Activated naive CD4-positive, alpha-beta T cell treated with anti-CD3 and anti-CD28 coated beads, Interleukin-2, amount 50 U/mL, for 72 hours (primary cell): Measurements from ENCODE around the gene BNIP1. TPM values are rescaled to one million over a fixed set of nuclear protein-coding genes. Genes with fewer than 3 reads are reported as not detected.
"Not testable (repeated sequence)": the region's sequence is repeated elsewhere in the genome, so short reads cannot be mapped to it uniquely, and the experiment has no call there.

Experiments
- ATAC-seq, 2 donors: fragments of 150-1000 bp; cut with Tn5 transposase; 2 replicates each; pipeline ENCODE4 v1.10.0; 2021; ENCODE audit warnings: mild to moderate bottlenecking in 2 of 2, moderate library complexity in 2 of 2
- DNase-seq, 2 donors: peaks; one replicate each; pipeline ENCODE4 v3.0.0; 2021 to 2022; ENCODE audit warnings: low spot score in 2 of 2
- H3K27ac Mint-ChIP-seq, 2 donors: one replicate each; pipeline ENCODE4 v1.8.0; 2022; ENCODE audit warnings: mild to moderate bottlenecking in 2 of 2, mixed read lengths in 2 of 2
- H3K36me3 Mint-ChIP-seq, 2 donors: one replicate each; pipeline ENCODE4 v1.8.0; 2022; ENCODE audit warnings: mixed read lengths in 2 of 2
- H3K9me3 Mint-ChIP-seq, 2 donors: one replicate each; pipeline ENCODE4 v1.8.0; 2022; ENCODE audit warnings: mixed read lengths in 2 of 2
- total RNA-seq, 2 donors: library from RNA; stranded (reverse); gene quantifications; one replicate each; pipeline ENCODE4 v1.2.3, GENCODE V29; 2022

Gene BNIP1
- total RNA-seq, 2 donors from 2014 or later, result 19.1 to 31.4 TPM

- H3K9me3 Mint-ChIP-seq, DNase-seq, ATAC-seq, H3K36me3 Mint-ChIP-seq: not testable (repeated sequence)
- H3K27ac Mint-ChIP-seq, result peak overlapping the region; percentile 35 to 53
Measured at GRCh38 chr5:173154619-173155018, 10.3 kb downstream of the BNIP1 start.

GRCh38 chr5:173155912-173156311 lies 11.6 kb downstream of the BNIP1 start:
- H3K36me3 Mint-ChIP-seq, result peaks cover 5 to 6% of the 10 kb centered on the region in 2 donors
- no peaks in the 10 kb centered on the region for H3K9me3 Mint-ChIP-seq
- no peak for ATAC-seq
- no peak overlapping the region for H3K27ac Mint-ChIP-seq
- no peak for DNase-seq

- Mint-ChIP-seq H3K27ac (peak overlapping the region in 1 of 2 donors; percentile 55), H3K9me3 (no peaks in the 10 kb centered on the region), H3K36me3 (peaks cover 0 to 5% of the 10 kb centered on the region in 2 donors)
- ATAC-seq (no peak), DNase-seq (no peak)
Measured at GRCh38 chr5:173158366-173158765, 14.0 kb downstream of the BNIP1 start.

GRCh38 chr5:173159256-173159655 lies 14.9 kb downstream of the BNIP1 start:
- H3K9me3 Mint-ChIP-seq, result no peaks in the 10 kb centered on the region
- ATAC-seq (no peak), DNase-seq (no peak)
- H3K36me3 Mint-ChIP-seq, result peaks cover 0 to under 1% of the 10 kb centered on the region in 2 donors
- H3K27ac Mint-ChIP-seq, result no peak overlapping the region

- H3K9me3 Mint-ChIP-seq, result no peaks in the 10 kb centered on the region
- H3K27ac Mint-ChIP-seq, result peak overlapping the region in 1 of 2 donors; percentile 33
- no peak for ATAC-seq
- H3K36me3 Mint-ChIP-seq, result no peaks in the 10 kb centered on the region
- DNase-seq, result no peak
Measured at GRCh38 chr5:173161148-173161547, 16.8 kb downstream of the BNIP1 start.

- no peaks in the 10 kb centered on the region for H3K36me3 Mint-ChIP-seq
- no peak for DNase-seq
- H3K27ac Mint-ChIP-seq, result no peak overlapping the region
- ATAC-seq, result no peak
- H3K9me3 Mint-ChIP-seq, result no peaks in the 10 kb centered on the region
Measured at GRCh38 chr5:173163219-173163618, 18.9 kb downstream of the BNIP1 start.

GRCh38 chr5:173165177-173166016 lies 21.1 kb downstream of the BNIP1 start:
- no peak for ATAC-seq
- Mint-ChIP-seq H3K36me3 (no peaks in the 10 kb centered on the region), H3K27ac (no peak overlapping the region), H3K9me3 (no peaks in the 10 kb centered on the region)
- DNase-seq, result no peak

GRCh38 chr5:173172166-173172565 lies 27.8 kb downstream of the BNIP1 start:
- no peaks in the 10 kb centered on the region for H3K9me3 Mint-ChIP-seq
- DNase-seq (no peak), ATAC-seq (no peak)
- H3K27ac Mint-ChIP-seq, result no peak overlapping the region
- no peaks in the 10 kb centered on the region for H3K36me3 Mint-ChIP-seq

GRCh38 chr5:173175523-173175922 lies 31.2 kb downstream of the BNIP1 start:
- H3K27ac Mint-ChIP-seq, result no peak overlapping the region
- ATAC-seq (no peak), DNase-seq (no peak)
- H3K9me3 Mint-ChIP-seq, result peaks cover 0 to 5% of the 10 kb centered on the region in 2 donors
- H3K36me3 Mint-ChIP-seq, result peaks cover 0 to 8% of the 10 kb centered on the region in 2 donors

- DNase-seq (no peak), ATAC-seq (no peak)
- Mint-ChIP-seq H3K9me3 (peaks cover 0 to 9% of the 10 kb centered on the region in 2 donors), H3K27ac (no peak overlapping the region), H3K36me3 (peaks cover 0 to 8% of the 10 kb centered on the region in 2 donors)
Measured at GRCh38 chr5:173178369-173178910, 34.1 kb downstream of the BNIP1 start.

- ATAC-seq (no peak), DNase-seq (no peak)
- Mint-ChIP-seq H3K36me3 (peaks cover 0 to 8% of the 10 kb centered on the region in 2 donors), H3K9me3 (peaks cover 0 to 9% of the 10 kb centered on the region in 2 donors), H3K27ac (no peak overlapping the region)
Measured at GRCh38 chr5:173180331-173180730, 36.0 kb downstream of the BNIP1 start.

- Mint-ChIP-seq H3K9me3 (no peaks in the 10 kb centered on the region), H3K27ac (no peak overlapping the region), H3K36me3 (no peaks in the 10 kb centered on the region)
- DNase-seq, result no peak
- peak in 1 of 2 donors; percentile 75 for ATAC-seq
Measured at GRCh38 chr5:173187054-173187743, 42.9 kb downstream of the BNIP1 start.

- ATAC-seq (no peak), DNase-seq (no peak)
- Mint-ChIP-seq H3K36me3 (no peaks in the 10 kb centered on the region), H3K27ac (no peak overlapping the region), H3K9me3 (no peaks in the 10 kb centered on the region)
Measured at GRCh38 chr5:173188280-173188679, 43.9 kb downstream of the BNIP1 start.

GRCh38 chr5:173191015-173191414 lies 46.7 kb downstream of the BNIP1 start:
- DNase-seq (no peak), ATAC-seq (no peak)
- Mint-ChIP-seq H3K36me3 (no peaks in the 10 kb centered on the region), H3K27ac (no peak overlapping the region), H3K9me3 (no peaks in the 10 kb centered on the region)

- H3K27ac Mint-ChIP-seq, result no peak overlapping the region
- H3K9me3 Mint-ChIP-seq, result no peaks in the 10 kb centered on the region
- H3K36me3 Mint-ChIP-seq, result no peaks in the 10 kb centered on the region
- DNase-seq, result no peak
- ATAC-seq, result no peak
Measured at GRCh38 chr5:173191561-173191960, 47.2 kb downstream of the BNIP1 start.

GRCh38 chr5:173192561-173192960 lies 48.2 kb downstream of the BNIP1 start:
- DNase-seq (no peak), ATAC-seq (no peak)
- Mint-ChIP-seq H3K9me3 (no peaks in the 10 kb centered on the region), H3K27ac (no peak overlapping the region), H3K36me3 (no peaks in the 10 kb centered on the region)
